IMR-90 (cell line): ENCODE data around the gene TANGO6. TPM values are rescaled to one million over a fixed set of nuclear protein-coding genes. Genes with fewer than 3 reads are reported as not detected.

ENCODE experiments used
- ATAC-seq: fragments of 200-7000 bp; cut with Tn5 transposase; 2 replicates; pipeline ENCODE4 v1.9.1; 2020; ENCODE audit warnings: low read depth, mild to moderate bottlenecking, moderate library complexity
- BruUV-seq: library from RNA; stranded (reverse); fragments of 400-500 nt; replicated peaks from 2 replicates; lab custom pipeline; 2021; lab: Mats Ljungman, UMichigan
- CTCF ChIA-PET: fragments of 300-600 bp; formaldehyde crosslinking; extraction: SDS; loops from one replicate; lab custom pipeline; 2021; ENCODE audit warnings: antibody characterized with exemption; lab: Yijun Ruan, JAX
- POLR2A ChIA-PET: fragments of 300-600 bp; sonication (Branson Sonifier 250); formaldehyde crosslinking; loops from one replicate; lab custom pipeline; 2022; ENCODE audit warnings: antibody characterized with exemption; ENCODE audit not compliant: unreplicated experiment; lab: Charles Lee
- DNase-seq: peaks from one replicate; pipeline ENCODE4 v3.0.0; 2013
- H2AFZ ChIP-seq: replicated peaks from 2 replicates; pipeline ENCODE3; 2013; ENCODE audit warnings: low read length, mild to moderate bottlenecking; ENCODE audit not compliant: poor library complexity
- H2AK5ac ChIP-seq: 2 replicates; pipeline ENCODE4 v1.6.1; 2013; ENCODE audit warnings: low read depth, low read length, inconsistent platforms
- H2AK9ac ChIP-seq: replicated peaks from 2 replicates; pipeline ENCODE3; 2013; ENCODE audit warnings: mild to moderate bottlenecking, low read depth, low read length, moderate library complexity; ENCODE audit not compliant: poor library complexity
- H2BK120ac ChIP-seq: 2 replicates; pipeline ENCODE4 v1.6.1; 2013; ENCODE audit warnings: low read depth, low read length, inconsistent platforms
- H2BK15ac ChIP-seq: 3 replicates; pipeline ENCODE4 v1.6.1; 2013; ENCODE audit warnings: low read depth, low read length, inconsistent platforms
- H2BK20ac ChIP-seq: 2 replicates; pipeline ENCODE4 v1.6.1; 2013; ENCODE audit warnings: low read depth, mild to moderate bottlenecking, inconsistent platforms, low read length, moderate library complexity
- H2BK5ac ChIP-seq: 2 replicates; pipeline ENCODE4 v1.6.1; 2013; ENCODE audit warnings: mild to moderate bottlenecking, low read depth, low read length, inconsistent platforms; ENCODE audit not compliant: poor library complexity, severe bottlenecking
- H3K14ac ChIP-seq: replicated peaks from 2 replicates; pipeline ENCODE4 v1.6.1; 2013; ENCODE audit warnings: low read depth, low read length, inconsistent platforms
- H3K18ac ChIP-seq: 2 replicates; pipeline ENCODE4 v1.6.1; 2013; ENCODE audit warnings: low read depth, low read length, control low read depth
- H3K23ac ChIP-seq: 2 replicates; pipeline ENCODE4 v1.6.1; 2013; ENCODE audit warnings: low read depth, low read length, inconsistent platforms
- H3K27ac ChIP-seq: 2 replicates; pipeline ENCODE4 v1.5.1; 2013; ENCODE audit warnings: mild to moderate bottlenecking, control low read depth, low read length; ENCODE audit not compliant: insufficient read depth
- H3K27me3 ChIP-seq: 2 replicates; pipeline ENCODE4 v1.6.1; 2013; ENCODE audit warnings: low read length; ENCODE audit not compliant: control insufficient read depth, insufficient read depth
- H3K36me3 ChIP-seq: 2 replicates; pipeline ENCODE4 v1.6.1; 2013; ENCODE audit warnings: low read length, mixed read lengths; ENCODE audit not compliant: control insufficient read depth, insufficient read depth
- H3K4ac ChIP-seq: 2 replicates; pipeline ENCODE4 v1.6.1; 2013; ENCODE audit warnings: low read depth, low read length, inconsistent platforms
- H3K4me1 ChIP-seq: 2 replicates; pipeline ENCODE4 v1.6.1; 2013; ENCODE audit warnings: low read length, mixed read lengths; ENCODE audit not compliant: control insufficient read depth, insufficient read depth
- H3K4me2 ChIP-seq: 2 replicates; pipeline ENCODE4 v1.6.1; 2013; ENCODE audit warnings: low read depth, mild to moderate bottlenecking, control low read depth, low read length, moderate library complexity
- H3K4me3 ChIP-seq: 2 replicates; pipeline ENCODE4 v1.5.1; 2013; ENCODE audit warnings: low read depth, mild to moderate bottlenecking, control low read depth, low read length, moderate library complexity; ENCODE audit not compliant: insufficient read depth
- H3K56ac ChIP-seq: 2 replicates; pipeline ENCODE4 v1.6.1; 2013; ENCODE audit warnings: low read length, inconsistent platforms; ENCODE audit not compliant: insufficient read depth; ENCODE audit errors: extremely low read depth
- H3K79me1 ChIP-seq, 2 experiments: 2 replicates each; pipeline ENCODE4 v1.6.1; 2013; ENCODE audit warnings: low read length in 2 of 2, inconsistent platforms in 1 of 2, low read depth in 1 of 2
- H3K9ac ChIP-seq: 2 replicates; pipeline ENCODE4 v1.6.1; 2013; ENCODE audit warnings: low read depth, low read length, control low read depth
- H3K9me1 ChIP-seq: 2 replicates; pipeline ENCODE4 v1.6.1; 2013; ENCODE audit warnings: low read length, inconsistent platforms; ENCODE audit not compliant: insufficient read depth
- H3K9me3 ChIP-seq: 2 replicates; pipeline ENCODE4 v1.6.1; 2013; ENCODE audit warnings: low read length; ENCODE audit not compliant: control insufficient read depth, insufficient read depth
- H4K20me1 ChIP-seq: 2 replicates; pipeline ENCODE4 v1.6.1; 2013; ENCODE audit warnings: low read length, inconsistent platforms; ENCODE audit not compliant: insufficient read depth
- H4K5ac ChIP-seq: 2 replicates; pipeline ENCODE4 v1.6.1; 2013; ENCODE audit warnings: mild to moderate bottlenecking, low read depth, low read length, control low read depth
- H4K8ac ChIP-seq, 2 experiments: 2 replicates each; pipeline ENCODE4 v1.6.1; 2013; ENCODE audit warnings: low read depth in 2 of 2, low read length in 2 of 2, control low read depth in 1 of 2, inconsistent platforms in 1 of 2
- H4K91ac ChIP-seq: 2 replicates; pipeline ENCODE4 v1.6.1; 2013; ENCODE audit warnings: low read depth, low read length, inconsistent platforms; ENCODE audit not compliant: insufficient read depth
- BHLHE40 ChIP-seq: fragments of 150-350 bp; IDR thresholded peaks from 2 replicates; pipeline ENCODE4 v1.6.1; 2016; ENCODE audit warnings: mild to moderate bottlenecking, low read depth, low read length
- CEBPB ChIP-seq: IDR thresholded peaks from 2 replicates; pipeline ENCODE4 v1.6.1; 2012; ENCODE audit warnings: low read depth, low read length, improper control_type of control experiment
- FOS ChIP-seq: fragments of 150-350 bp; IDR thresholded peaks from 2 replicates; pipeline ENCODE4 v1.6.1; 2016; ENCODE audit warnings: low read depth, low read length
- MAFK ChIP-seq: IDR thresholded peaks from 2 replicates; pipeline ENCODE4 v1.6.1; 2012; ENCODE audit warnings: low read depth, low read length, improper control_type of control experiment
- MXI1 ChIP-seq: IDR thresholded peaks from 2 replicates; pipeline ENCODE4 v1.6.1; 2012; ENCODE audit warnings: low read depth, mild to moderate bottlenecking, low read length, moderate library complexity, borderline replicate concordance
- NFE2L2 ChIP-seq: fragments of 150-350 bp; IDR thresholded peaks from 2 replicates; pipeline ENCODE4 v1.6.1; 2016; ENCODE audit warnings: low read depth, mild to moderate bottlenecking, low read length
- POLR2A ChIP-seq: IDR thresholded peaks from 2 replicates; pipeline ENCODE4 v1.6.1; 2012; ENCODE audit warnings: mild to moderate bottlenecking, low read depth, low read length
- RFX5 ChIP-seq: IDR thresholded peaks from 2 replicates; pipeline ENCODE4 v1.8.0; 2012; ENCODE audit warnings: low read depth, mild to moderate bottlenecking, low read length, moderate library complexity
- SMC3 ChIP-seq: fragments of 150-350 bp; IDR thresholded peaks from 2 replicates; pipeline ENCODE4 v1.6.1; 2016; ENCODE audit warnings: low read depth, mild to moderate bottlenecking, antibody characterized with exemption, low read length, moderate library complexity
- WGBS, 2 experiments: methylation state at CpG; one replicate each; pipeline versions ENCODE4 v1.1.5 to v1.1.7; 2013; ENCODE audit warnings: missing lambda C conversion rate in 2 of 2; ENCODE audit not compliant: insufficient read length in 1 of 2; ENCODE audit errors: extremely low coverage in 2 of 2; 5-methylcytosine and 5-hydroxymethylcytosine counted together
- dilution Hi-C: fragments of 300-500 bp; cut with HindIII; formaldehyde crosslinking; loops from one replicate; pipeline ENCODE4 v1.14.3; 2018; ENCODE audit warnings: low sequenced_read_pairs; ENCODE audit not compliant: unreplicated experiment
- in situ Hi-C: fragments of 300-500 bp; cut with MboI; formaldehyde crosslinking; loops from 3 replicates; pipeline ENCODE4 v1.14.3; 2019; ENCODE audit warnings: low sequenced_read_pairs, inconsistent platforms, mixed read lengths
- intact Hi-C: fragments of 100-400 bp; cut with micrococcal nuclease; formaldehyde crosslinking; loops from 2 replicates; pipeline ENCODE4 v1.10.0; 2022
- polyA plus RNA-seq, 3 experiments: library from polyadenylated mRNA; depleted of rRNA; stranded (reverse); fragments of >200 nt; gene quantifications; 2 replicates each; pipeline ENCODE4 v1.2.3, GENCODE V29; 2012; ENCODE audit warnings: low replicate concordance in 1 of 3
- total RNA-seq: library from RNA; depleted of rRNA; stranded (reverse); fragments of >200 nt; gene quantifications from 2 replicates; pipeline ENCODE4 v1.2.3, GENCODE V29; 2012
- TF ChIP-seq, protein P1 (sequence below): fragments of 150-350 bp; IDR thresholded peaks from 2 replicates; pipeline ENCODE4 v1.6.1; 2017; ENCODE audit warnings: mild to moderate bottlenecking, antibody characterized with exemption, low read length, low read depth
- TF ChIP-seq, protein P2 (sequence below): fragments of 150-350 bp; IDR thresholded peaks from 2 replicates; pipeline ENCODE4 v1.6.1; 2016; ENCODE audit warnings: low read depth, mild to moderate bottlenecking, low read length, moderate library complexity, borderline replicate concordance
- TF ChIP-seq, protein P3 (sequence below): conservative IDR thresholded peaks from 2 replicates; pipeline ENCODE4 v1.5.1; 2012; ENCODE audit warnings: mild to moderate bottlenecking, low read depth, low read length, improper control_type of control experiment

Gene TANGO6
- total and polyA plus RNA-seq, 2 of the 4 experiments (the other 2 are of a cell fraction): 6.7 to 22.4 TPM

DNA sequence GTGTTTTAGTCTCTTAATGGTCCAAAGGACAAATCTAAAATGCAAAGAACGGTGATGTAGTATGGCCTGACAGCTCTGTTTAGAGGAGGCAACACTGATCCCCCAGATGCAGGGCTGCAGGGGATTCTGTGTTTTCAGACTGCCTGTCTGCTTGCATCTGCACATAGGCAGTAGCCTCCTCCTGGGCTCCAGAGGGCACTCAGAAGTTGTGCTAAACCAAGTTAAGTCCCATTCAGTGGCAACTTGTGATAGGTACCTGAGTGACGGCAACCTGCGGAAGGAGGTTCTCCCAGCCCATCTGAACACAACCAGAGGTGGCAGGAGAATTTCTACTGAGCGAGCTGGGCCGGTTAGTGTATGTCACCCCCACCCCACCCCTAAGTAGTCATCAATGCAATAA lies 272.0 kb downstream of the TANGO6 start:
- no peak overlapping the region for H4K8ac ChIP-seq
- POLR2A ChIA-PET: no interaction called here
- H2AFZ ChIP-seq: no peak overlapping the region
- H3K9me3 ChIP-seq: no peaks in the 10 kb centered on the region
- H3K56ac ChIP-seq: no peak overlapping the region
- no peak for ATAC-seq
- H3K4me2 ChIP-seq: no peak overlapping the region
- H4K91ac ChIP-seq: no peak overlapping the region
- H2BK120ac ChIP-seq: no peak overlapping the region
- dilution Hi-C loops: no loop called here
- H3K4ac ChIP-seq: no peak overlapping the region
- H3K9me1 ChIP-seq: peaks cover 11% of the 10 kb centered on the region
- peaks cover 54% of the 10 kb centered on the region for H3K36me3 ChIP-seq
- H4K20me1 ChIP-seq: peaks cover 23% of the 10 kb centered on the region
- H3K27me3 ChIP-seq: no peaks in the 10 kb centered on the region
- no peak for DNase-seq
- H3K9ac ChIP-seq: no peak overlapping the region
- in situ Hi-C loops: loop anchor here (5.0 to 10.0 kb wide), 3 partner anchors 141 to 411 kb away; no protein-coding TSS in a partner anchor
- no peak overlapping the region for H3K23ac ChIP-seq
- H2BK15ac ChIP-seq: no peak overlapping the region
- H3K18ac ChIP-seq: no peak overlapping the region
- no peaks in the 10 kb centered on the region for H3K4me1 ChIP-seq
- H2AK9ac ChIP-seq: no peak overlapping the region
- BruUV-seq: no TSS peak
- H2AK5ac ChIP-seq: no peak overlapping the region
- H3K79me1 ChIP-seq: peaks cover 25 to 62% of the 10 kb centered on the region in 2 experiments
- CTCF ChIA-PET: interaction anchor here (0.6 kb wide), 1 partner anchor 51 kb away, joined by 3 read pairs; no protein-coding TSS in a partner anchor
- H3K27ac ChIP-seq: no peak overlapping the region
- TF ChIP-seq MAFK (no peak), FOS (no peak), POLR2A (no peak), CEBPB (no peak), SMC3 (no peak), NFE2L2 (no peak), MXI1 (no peak), RFX5 (no peak), BHLHE40 (no peak)
- TF ChIP-seq, protein P1, sequence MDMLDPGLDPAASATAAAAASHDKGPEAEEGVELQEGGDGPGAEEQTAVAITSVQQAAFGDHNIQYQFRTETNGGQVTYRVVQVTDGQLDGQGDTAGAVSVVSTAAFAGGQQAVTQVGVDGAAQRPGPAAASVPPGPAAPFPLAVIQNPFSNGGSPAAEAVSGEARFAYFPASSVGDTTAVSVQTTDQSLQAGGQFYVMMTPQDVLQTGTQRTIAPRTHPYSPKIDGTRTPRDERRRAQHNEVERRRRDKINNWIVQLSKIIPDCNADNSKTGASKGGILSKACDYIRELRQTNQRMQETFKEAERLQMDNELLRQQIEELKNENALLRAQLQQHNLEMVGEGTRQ: no peak
- TF ChIP-seq, protein P2, sequence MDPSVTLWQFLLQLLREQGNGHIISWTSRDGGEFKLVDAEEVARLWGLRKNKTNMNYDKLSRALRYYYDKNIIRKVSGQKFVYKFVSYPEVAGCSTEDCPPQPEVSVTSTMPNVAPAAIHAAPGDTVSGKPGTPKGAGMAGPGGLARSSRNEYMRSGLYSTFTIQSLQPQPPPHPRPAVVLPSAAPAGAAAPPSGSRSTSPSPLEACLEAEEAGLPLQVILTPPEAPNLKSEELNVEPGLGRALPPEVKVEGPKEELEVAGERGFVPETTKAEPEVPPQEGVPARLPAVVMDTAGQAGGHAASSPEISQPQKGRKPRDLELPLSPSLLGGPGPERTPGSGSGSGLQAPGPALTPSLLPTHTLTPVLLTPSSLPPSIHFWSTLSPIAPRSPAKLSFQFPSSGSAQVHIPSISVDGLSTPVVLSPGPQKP: no peak
- TF ChIP-seq, protein P3, sequence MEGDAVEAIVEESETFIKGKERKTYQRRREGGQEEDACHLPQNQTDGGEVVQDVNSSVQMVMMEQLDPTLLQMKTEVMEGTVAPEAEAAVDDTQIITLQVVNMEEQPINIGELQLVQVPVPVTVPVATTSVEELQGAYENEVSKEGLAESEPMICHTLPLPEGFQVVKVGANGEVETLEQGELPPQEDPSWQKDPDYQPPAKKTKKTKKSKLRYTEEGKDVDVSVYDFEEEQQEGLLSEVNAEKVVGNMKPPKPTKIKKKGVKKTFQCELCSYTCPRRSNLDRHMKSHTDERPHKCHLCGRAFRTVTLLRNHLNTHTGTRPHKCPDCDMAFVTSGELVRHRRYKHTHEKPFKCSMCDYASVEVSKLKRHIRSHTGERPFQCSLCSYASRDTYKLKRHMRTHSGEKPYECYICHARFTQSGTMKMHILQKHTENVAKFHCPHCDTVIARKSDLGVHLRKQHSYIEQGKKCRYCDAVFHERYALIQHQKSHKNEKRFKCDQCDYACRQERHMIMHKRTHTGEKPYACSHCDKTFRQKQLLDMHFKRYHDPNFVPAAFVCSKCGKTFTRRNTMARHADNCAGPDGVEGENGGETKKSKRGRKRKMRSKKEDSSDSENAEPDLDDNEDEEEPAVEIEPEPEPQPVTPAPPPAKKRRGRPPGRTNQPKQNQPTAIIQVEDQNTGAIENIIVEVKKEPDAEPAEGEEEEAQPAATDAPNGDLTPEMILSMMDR: no peak
- no CpG with 5 or more reads among the region's 5 CpGs for WGBS, 2 experiments
- intact Hi-C loops: no loop called here
- no peak overlapping the region for H3K14ac ChIP-seq
- H2BK20ac ChIP-seq: no peak overlapping the region
- no peak overlapping the region for H3K4me3 ChIP-seq
- H2BK5ac ChIP-seq: no peak overlapping the region
- H4K5ac ChIP-seq: no peak overlapping the region
